Right atrium auricular region (tissue), 2 donors: ENCODE measurements around the gene COMMD2. TPM values are rescaled to one million over a fixed set of nuclear protein-coding genes. Genes with fewer than 3 reads are reported as not detected.

Experiments
- DNase-seq: peaks from one replicate; pipeline ENCODE4 v3.0.0-alpha.2; 2019; ENCODE audit warnings: low spot score
- H3K27ac ChIP-seq, 2 donors: fragments of 200-600 bp; sonication (generic); 1 replicate in 1 of 2; 2 replicates in 1 of 2; pipeline ENCODE4 v1.5.1; 2016 to 2019
- H3K27me3 ChIP-seq, 2 donors: fragments of 200-600 bp; sonication (generic); one replicate each; pipeline versions ENCODE4 v1.5.1 to v1.6.0; 2017 to 2019
- H3K36me3 ChIP-seq: fragments of 200-600 bp; sonication (generic); one replicate; pipeline ENCODE4 v1.5.1; 2016
- H3K4me1 ChIP-seq, 2 donors: fragments of 200-600 bp; sonication (generic); one replicate each; pipeline versions ENCODE4 v1.5.1 to v1.6.0; 2017 to 2019
- H3K4me3 ChIP-seq, 2 donors: fragments of 200-600 bp; sonication (generic); 1 replicate in 1 of 2; 2 replicates in 1 of 2; pipeline ENCODE4 v1.5.1; 2017 to 2019; ENCODE audit warnings: mild to moderate bottlenecking in 1 of 2, moderate library complexity in 1 of 2
- H3K9me3 ChIP-seq, 2 donors: fragments of 200-600 bp; sonication (generic); one replicate each; pipeline ENCODE4 v1.5.1; 2019
- total RNA-seq, 2 donors: library from RNA; depleted of rRNA; stranded (reverse); fragments of >200 nt; gene quantifications; one replicate each; pipeline ENCODE4 v1.1.0, GENCODE V29; 2016
- TF ChIP-seq, protein P1 (sequence below), 2 donors: fragments of 200-600 bp; sonication (generic); IDR thresholded peaks; one replicate each; pipeline ENCODE4 v1.5.1; 2019; ENCODE audit warnings: antibody characterized with exemption in 2 of 2

COMMD2 gene
- total RNA-seq, 2 donors from 2014 or later, result 10.3 to 10.6 TPM

DNA sequence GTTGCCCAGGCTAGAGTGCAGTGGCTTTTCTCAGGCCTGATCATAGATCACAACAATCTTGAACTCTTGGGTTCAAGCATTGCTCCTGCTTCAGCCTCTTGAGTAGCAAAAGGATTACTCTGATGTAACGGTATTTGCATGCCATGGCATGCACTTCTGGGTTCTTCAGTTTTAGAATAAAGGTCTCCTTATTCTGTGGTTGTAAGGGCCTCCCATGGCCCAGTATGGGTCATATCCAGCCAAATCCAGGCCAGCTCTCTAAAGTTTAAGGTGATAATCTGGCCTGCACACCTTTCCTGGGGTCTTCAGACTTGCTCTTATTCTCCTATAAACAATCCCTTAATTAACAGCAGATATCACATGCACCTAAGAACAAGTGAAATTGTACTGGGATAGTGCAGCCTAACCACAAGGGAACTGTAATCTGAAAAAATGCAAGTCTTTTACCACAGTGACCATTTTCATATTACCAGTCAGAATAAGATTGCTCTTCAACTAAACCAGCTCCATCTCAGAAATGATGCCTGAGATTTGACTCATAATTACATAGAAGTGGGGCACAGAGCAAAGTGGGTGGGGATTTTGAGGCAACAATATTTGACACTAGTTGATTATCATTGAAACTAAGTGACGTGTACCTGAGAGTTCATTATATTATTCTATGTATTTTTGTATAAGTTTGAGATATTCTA is 25.4 kb downstream of the COMMD2 start:
- H3K27ac ChIP-seq, result no peak overlapping the region
- H3K27me3 ChIP-seq, result no peaks in the 10 kb centered on the region
- H3K4me3 ChIP-seq, result no peak overlapping the region
- TF ChIP-seq, protein P1, sequence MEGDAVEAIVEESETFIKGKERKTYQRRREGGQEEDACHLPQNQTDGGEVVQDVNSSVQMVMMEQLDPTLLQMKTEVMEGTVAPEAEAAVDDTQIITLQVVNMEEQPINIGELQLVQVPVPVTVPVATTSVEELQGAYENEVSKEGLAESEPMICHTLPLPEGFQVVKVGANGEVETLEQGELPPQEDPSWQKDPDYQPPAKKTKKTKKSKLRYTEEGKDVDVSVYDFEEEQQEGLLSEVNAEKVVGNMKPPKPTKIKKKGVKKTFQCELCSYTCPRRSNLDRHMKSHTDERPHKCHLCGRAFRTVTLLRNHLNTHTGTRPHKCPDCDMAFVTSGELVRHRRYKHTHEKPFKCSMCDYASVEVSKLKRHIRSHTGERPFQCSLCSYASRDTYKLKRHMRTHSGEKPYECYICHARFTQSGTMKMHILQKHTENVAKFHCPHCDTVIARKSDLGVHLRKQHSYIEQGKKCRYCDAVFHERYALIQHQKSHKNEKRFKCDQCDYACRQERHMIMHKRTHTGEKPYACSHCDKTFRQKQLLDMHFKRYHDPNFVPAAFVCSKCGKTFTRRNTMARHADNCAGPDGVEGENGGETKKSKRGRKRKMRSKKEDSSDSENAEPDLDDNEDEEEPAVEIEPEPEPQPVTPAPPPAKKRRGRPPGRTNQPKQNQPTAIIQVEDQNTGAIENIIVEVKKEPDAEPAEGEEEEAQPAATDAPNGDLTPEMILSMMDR (IDR thresholded peaks at IDR 0.05), result no peak
- no peaks in the 10 kb centered on the region for H3K4me1 ChIP-seq
- no peak for DNase-seq
- H3K36me3 ChIP-seq, result no peaks in the 10 kb centered on the region
- H3K9me3 ChIP-seq, result no peaks in the 10 kb centered on the region

DNA sequence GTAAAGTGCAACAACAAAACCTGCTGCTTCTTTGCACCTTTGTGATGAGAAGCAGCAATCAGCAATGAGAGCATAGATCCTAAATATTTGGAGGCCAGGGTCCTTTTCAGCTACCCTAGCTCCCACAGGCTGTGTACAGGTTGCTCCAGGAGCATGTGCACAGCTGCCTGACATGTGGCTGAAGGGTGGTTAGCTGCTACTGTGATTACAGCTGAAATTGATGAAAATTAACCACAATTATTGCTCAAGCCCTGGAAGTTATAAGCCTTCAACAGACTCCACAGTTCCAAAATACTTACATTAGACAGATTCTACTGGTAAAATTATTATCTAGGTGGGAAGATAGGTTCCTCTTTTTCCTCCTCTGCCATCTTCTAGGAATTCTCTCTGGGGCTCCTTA is 28.5 kb downstream of the COMMD2 start:
- no peak for DNase-seq
- Histone ChIP-seq H3K36me3 (no peaks in the 10 kb centered on the region), H3K4me3 (no peak overlapping the region), H3K4me1 (no peaks in the 10 kb centered on the region), H3K27ac (no peak overlapping the region), H3K9me3 (peaks cover 0 to 11% of the 10 kb centered on the region in 2 donors), H3K27me3 (no peaks in the 10 kb centered on the region)
- TF ChIP-seq, protein P1 (IDR thresholded peaks at IDR 0.05), result no peak

DNA sequence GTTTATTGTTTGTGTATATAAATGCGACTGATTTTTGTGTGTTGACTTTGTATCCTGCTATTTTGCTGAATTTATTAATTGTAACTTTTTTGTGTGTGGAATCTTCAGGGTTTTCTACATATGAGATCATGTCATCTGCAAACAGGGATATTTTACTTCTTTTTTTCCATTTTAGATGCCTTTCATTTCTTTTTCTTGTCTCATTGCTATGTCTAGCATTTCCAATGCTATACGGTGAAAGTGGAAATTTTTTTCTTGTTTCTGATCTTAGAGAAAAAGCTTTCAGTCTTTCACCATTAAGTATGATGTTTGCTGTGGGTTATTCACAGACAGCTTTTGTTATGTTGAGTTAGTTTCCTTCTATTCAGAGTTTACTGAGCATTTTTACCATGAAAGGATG is 31.4 kb downstream of the COMMD2 start:
- Histone ChIP-seq H3K9me3 (peaks cover 0 to 11% of the 10 kb centered on the region in 2 donors), H3K4me1 (no peaks in the 10 kb centered on the region), H3K36me3 (no peaks in the 10 kb centered on the region), H3K4me3 (no peak overlapping the region), H3K27ac (no peak overlapping the region), H3K27me3 (no peaks in the 10 kb centered on the region)
- DNase-seq, result no peak
- TF ChIP-seq, protein P1 (IDR thresholded peaks at IDR 0.05), result no peak

DNA sequence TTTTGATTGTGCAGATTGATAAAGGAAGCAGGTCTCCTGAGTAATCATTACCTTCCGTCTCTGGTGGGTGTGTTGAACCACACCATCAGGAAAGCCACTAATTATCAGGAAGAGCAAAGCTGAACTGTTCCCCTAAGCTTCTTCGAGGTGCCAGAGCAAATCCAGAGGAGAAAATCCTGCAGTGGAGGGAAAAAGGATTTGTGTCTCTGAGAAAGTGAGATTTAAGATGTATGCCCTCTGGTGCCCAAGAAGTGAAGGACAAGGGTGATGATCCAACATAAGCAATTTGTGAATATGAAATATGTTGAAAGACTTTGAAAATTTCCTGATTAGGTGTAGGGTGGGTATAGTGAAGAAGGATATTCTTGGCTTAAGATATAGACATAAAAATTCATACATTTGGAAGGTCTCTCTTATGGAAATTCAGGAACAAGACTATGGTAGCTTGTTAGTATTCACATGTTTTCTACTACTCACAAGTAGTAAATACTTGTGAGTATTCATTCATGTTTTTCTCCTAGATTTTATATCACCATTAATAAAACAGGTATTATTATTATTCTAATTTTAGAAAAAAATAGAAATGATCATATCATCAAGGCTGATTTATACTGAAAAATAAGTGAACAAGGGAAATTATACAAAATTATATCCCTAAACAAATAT is 34.8 kb downstream of the COMMD2 start:
- H3K9me3 ChIP-seq, result peaks cover 0 to 11% of the 10 kb centered on the region in 2 donors
- H3K36me3 ChIP-seq, result no peaks in the 10 kb centered on the region
- H3K4me3 ChIP-seq, result no peak overlapping the region
- TF ChIP-seq, protein P1 (IDR thresholded peaks at IDR 0.05), result peak; percentile 29 to 82
- H3K27me3 ChIP-seq, result no peaks in the 10 kb centered on the region
- H3K27ac ChIP-seq, result no peak overlapping the region
- H3K4me1 ChIP-seq, result no peaks in the 10 kb centered on the region
- peak; percentile 62 for DNase-seq

DNA sequence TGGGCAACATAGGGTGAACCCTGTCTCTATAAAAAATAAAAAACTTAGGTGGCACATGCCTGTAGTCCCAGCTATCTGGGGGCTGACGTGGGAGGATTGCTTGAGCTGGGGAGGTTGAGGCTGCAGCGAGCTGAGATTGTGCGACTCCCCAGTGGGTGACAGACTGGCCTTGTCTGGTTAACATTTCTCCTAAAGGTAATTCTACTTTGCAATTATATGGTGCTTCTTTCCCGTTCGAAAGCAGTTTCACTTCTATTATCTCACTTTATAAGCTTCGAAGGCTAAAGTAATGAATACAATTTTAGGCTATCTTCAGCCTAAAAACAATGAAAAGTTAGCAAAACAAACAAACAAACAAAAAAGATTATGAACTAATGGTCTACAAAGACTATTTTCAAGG is 35.3 kb downstream of the COMMD2 start:
- H3K4me3 ChIP-seq, result no peak overlapping the region

More for the DNA sequence above, 35.3 kb downstream of the COMMD2 start:
- no peaks in the 10 kb centered on the region for H3K4me1 ChIP-seq
- DNase-seq, result no peak
- H3K27ac ChIP-seq, result no peak overlapping the region
- no peaks in the 10 kb centered on the region for H3K36me3 ChIP-seq
- H3K9me3 ChIP-seq, result peaks cover 0 to 11% of the 10 kb centered on the region in 2 donors
- no peaks in the 10 kb centered on the region for H3K27me3 ChIP-seq
- TF ChIP-seq, protein P1 (IDR thresholded peaks at IDR 0.05), result no peak
